ENCODE data around the gene PMVK.

DNA sequence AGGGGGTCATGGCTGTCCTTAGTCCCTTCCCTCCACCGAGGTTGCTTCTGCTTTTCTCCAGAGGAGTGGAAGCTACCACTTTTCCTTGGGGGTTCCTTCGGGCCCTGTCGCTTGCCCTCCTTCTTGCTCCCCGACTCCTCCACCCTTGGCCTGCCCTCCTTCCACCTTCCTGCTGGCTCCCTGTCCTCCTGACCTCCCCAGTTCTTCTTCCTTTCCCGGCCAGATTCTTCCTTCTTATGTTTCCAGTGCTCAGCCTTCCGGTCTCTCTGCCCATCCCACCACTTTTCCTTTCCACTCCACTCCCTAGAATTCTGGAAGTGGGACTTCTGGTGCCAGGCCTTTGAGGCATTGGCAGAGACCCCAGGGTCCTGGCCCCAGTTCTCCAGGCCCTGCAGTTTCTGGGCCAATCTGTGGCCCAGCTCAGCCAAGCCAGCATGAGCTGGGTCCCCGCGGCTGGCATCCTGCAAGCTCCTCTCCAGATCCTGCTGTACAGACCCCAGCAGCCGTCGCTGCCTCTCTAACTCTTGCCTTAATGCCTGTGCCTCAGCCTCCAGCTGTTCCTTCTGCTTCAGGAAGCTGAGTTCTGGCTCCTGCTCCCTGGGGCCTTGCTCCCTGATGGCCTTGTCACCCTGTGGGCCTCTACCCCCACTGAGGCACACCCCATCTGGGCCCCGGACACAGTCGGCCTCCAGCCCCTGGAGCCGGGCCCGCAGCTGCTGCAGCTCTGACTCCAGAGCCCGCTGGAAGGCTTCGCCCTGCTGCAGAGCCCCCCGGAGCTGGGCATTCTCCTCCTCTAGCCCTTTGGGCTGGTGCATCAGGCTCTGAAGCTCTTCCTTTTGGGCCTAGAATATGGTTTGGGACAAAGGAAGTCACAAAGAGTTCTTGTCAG is 9.7 kb upstream of the PMVK start:
- TF ChIP-seq JUND (IDR thresholded peaks at IDR 0.05) (no peak), EZH2 (IDR thresholded peaks at IDR 0.05) (no peak), YY1 (IDR thresholded peaks at IDR 0.05; ENCODE audit: extremely low read depth, insufficient replicate concordance, low read depth, low read length) (no peak), POLR2AphosphoS5 (IDR thresholded peaks at IDR 0.05; ENCODE audit: low read depth, low read length) (no peak), SIN3A (IDR thresholded peaks at IDR 0.05; ENCODE audit: low read depth) (no peak), SRF (IDR thresholded peaks at IDR 0.05; ENCODE audit: low read depth) (no peak), RAD21 (IDR thresholded peaks at IDR 0.05; ENCODE audit: low read depth) (no peak), TCF7L2 (IDR thresholded peaks at IDR 0.05; ENCODE audit: borderline replicate concordance, extremely low read depth, insufficient read depth, insufficient read length) (no peak), POLR2A (IDR thresholded peaks at IDR 0.05; ENCODE audit: borderline replicate concordance, extremely low read depth, insufficient read depth, insufficient read length) (no peak), SP1 (IDR thresholded peaks at IDR 0.05; ENCODE audit: low read depth) (no peak), ZFX (IDR thresholded peaks at IDR 0.05) (no peak), EZH2phosphoT487 (IDR thresholded peaks at IDR 0.05; ENCODE audit: borderline replicate concordance) (no peak)
- TF ChIP-seq, protein P1, sequence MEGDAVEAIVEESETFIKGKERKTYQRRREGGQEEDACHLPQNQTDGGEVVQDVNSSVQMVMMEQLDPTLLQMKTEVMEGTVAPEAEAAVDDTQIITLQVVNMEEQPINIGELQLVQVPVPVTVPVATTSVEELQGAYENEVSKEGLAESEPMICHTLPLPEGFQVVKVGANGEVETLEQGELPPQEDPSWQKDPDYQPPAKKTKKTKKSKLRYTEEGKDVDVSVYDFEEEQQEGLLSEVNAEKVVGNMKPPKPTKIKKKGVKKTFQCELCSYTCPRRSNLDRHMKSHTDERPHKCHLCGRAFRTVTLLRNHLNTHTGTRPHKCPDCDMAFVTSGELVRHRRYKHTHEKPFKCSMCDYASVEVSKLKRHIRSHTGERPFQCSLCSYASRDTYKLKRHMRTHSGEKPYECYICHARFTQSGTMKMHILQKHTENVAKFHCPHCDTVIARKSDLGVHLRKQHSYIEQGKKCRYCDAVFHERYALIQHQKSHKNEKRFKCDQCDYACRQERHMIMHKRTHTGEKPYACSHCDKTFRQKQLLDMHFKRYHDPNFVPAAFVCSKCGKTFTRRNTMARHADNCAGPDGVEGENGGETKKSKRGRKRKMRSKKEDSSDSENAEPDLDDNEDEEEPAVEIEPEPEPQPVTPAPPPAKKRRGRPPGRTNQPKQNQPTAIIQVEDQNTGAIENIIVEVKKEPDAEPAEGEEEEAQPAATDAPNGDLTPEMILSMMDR (IDR thresholded peaks at IDR 0.05 in 2 of 3, conservative IDR thresholded peaks at IDR 0.05 in 1 of 3; ENCODE audit: borderline replicate concordance in 1 of 3, insufficient read depth in 1 of 3, low read depth in 2 of 3, low read length in 2 of 3): no peak
- TF ChIP-seq, protein P2, sequence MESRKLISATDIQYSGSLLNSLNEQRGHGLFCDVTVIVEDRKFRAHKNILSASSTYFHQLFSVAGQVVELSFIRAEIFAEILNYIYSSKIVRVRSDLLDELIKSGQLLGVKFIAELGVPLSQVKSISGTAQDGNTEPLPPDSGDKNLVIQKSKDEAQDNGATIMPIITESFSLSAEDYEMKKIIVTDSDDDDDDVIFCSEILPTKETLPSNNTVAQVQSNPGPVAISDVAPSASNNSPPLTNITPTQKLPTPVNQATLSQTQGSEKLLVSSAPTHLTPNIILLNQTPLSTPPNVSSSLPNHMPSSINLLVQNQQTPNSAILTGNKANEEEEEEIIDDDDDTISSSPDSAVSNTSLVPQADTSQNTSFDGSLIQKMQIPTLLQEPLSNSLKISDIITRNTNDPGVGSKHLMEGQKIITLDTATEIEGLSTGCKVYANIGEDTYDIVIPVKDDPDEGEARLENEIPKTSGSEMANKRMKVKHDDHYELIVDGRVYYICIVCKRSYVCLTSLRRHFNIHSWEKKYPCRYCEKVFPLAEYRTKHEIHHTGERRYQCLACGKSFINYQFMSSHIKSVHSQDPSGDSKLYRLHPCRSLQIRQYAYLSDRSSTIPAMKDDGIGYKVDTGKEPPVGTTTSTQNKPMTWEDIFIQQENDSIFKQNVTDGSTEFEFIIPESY (IDR thresholded peaks at IDR 0.05; ENCODE audit: extremely low read depth, insufficient replicate concordance, low read length): no peak

All from HCT116 (cell line).